Fibroblast of skin of back (primary cell): Measurements from ENCODE around the gene STEAP4.
"Not testable (repeated sequence)": the region's sequence is repeated elsewhere in the genome, so short reads cannot be mapped to it uniquely, and the experiment has no call there.

ENCODE experiments used
- DNase-seq: peaks from one replicate; pipeline ENCODE4 v3.0.0-alpha.2; 2013

STEAP4 gene

GRCh38 chr7:88312061-88312663 lies 5.5 kb upstream of the STEAP4 start:
- no peak for DNase-seq

- DNase-seq = no peak
These were observed 5.0 kb upstream of the STEAP4 start for GRCh38 chr7:88311675-88312036.

- no peak for DNase-seq
These were observed 4.4 kb upstream of the STEAP4 start for GRCh38 chr7:88310956-88311674.

- DNase-seq = no peak
These were observed 3.1 kb upstream of the STEAP4 start for GRCh38 chr7:88309819-88310218.

- DNase-seq = no peak
These were observed 1.1 kb upstream of the STEAP4 start for GRCh38 chr7:88307823-88308222.

GRCh38 chr7:88307412-88307811 lies 718 bp upstream of the STEAP4 start:
- peak; percentile 5 for DNase-seq

GRCh38 chr7:88305044-88305443 lies 1.6 kb downstream of the STEAP4 start:
- no peak for DNase-seq

GRCh38 chr7:88302486-88302885 lies 4.2 kb downstream of the STEAP4 start:
- no peak for DNase-seq

GRCh38 chr7:88301924-88302323 lies 4.8 kb downstream of the STEAP4 start:
- DNase-seq = no peak

- DNase-seq = peak; percentile 71
These were observed 6.2 kb downstream of the STEAP4 start for GRCh38 chr7:88300401-88300945.

GRCh38 chr7:88299126-88299525 lies 7.6 kb downstream of the STEAP4 start:
- no peak for DNase-seq

- no peak for DNase-seq
These were observed 12.8 kb downstream of the STEAP4 start for GRCh38 chr7:88293866-88294265.

- DNase-seq = peak; percentile 66
These were observed 15.1 kb downstream of the STEAP4 start for GRCh38 chr7:88291398-88292173.

GRCh38 chr7:88290491-88290890 lies 16.2 kb downstream of the STEAP4 start:
- no peak for DNase-seq

- DNase-seq = peak; percentile 34
These were observed 17.1 kb downstream of the STEAP4 start for GRCh38 chr7:88289564-88290025.

- no peak for DNase-seq
These were observed 24.9 kb downstream of the STEAP4 start for GRCh38 chr7:88281749-88282148.

GRCh38 chr7:88280801-88281200 lies 25.9 kb downstream of the STEAP4 start:
- no peak for DNase-seq

- no peak for DNase-seq
These were observed 27.4 kb downstream of the STEAP4 start for GRCh38 chr7:88279323-88279722.

- DNase-seq = no peak
These were observed 27.8 kb downstream of the STEAP4 start for GRCh38 chr7:88278881-88279280.

GRCh38 chr7:88276605-88277153 lies 30.0 kb downstream of the STEAP4 start:
- DNase-seq = no peak

GRCh38 chr7:88274856-88275255 lies 31.8 kb downstream of the STEAP4 start:
- not testable (repeated sequence) for DNase-seq

GRCh38 chr7:88269586-88269985 lies 37.1 kb downstream of the STEAP4 start:
- no peak for DNase-seq

- no peak for DNase-seq
These were observed 37.8 kb downstream of the STEAP4 start for GRCh38 chr7:88268858-88269257.
